Gastrocnemius medialis (tissue), 4 donors: ENCODE data around the gene ACSBG1.

ENCODE experiments used
- CTCF ChIP-seq, 5 experiments: fragments of 450-650 bp in 3 of 5; fragments of 200-600 bp in 2 of 5; sonication (generic) in 2 of 5; IDR thresholded peaks in 4 of 5; conservative IDR thresholded peaks in 1 of 5; 1 replicate in 4 of 5; 2 replicates in 1 of 5; pipeline ENCODE4 v1.5.1; 2016 to 2019; ENCODE audit warnings: antibody characterized with exemption in 5 of 5, mild to moderate bottlenecking in 3 of 5, moderate library complexity in 3 of 5
- POLR2A ChIP-seq, 2 donors: fragments of 450-650 bp; IDR thresholded peaks; one replicate each; pipeline ENCODE4 v1.6.1; 2017; ENCODE audit warnings: antibody characterized with exemption in 2 of 2, mild to moderate bottlenecking in 2 of 2, moderate library complexity in 2 of 2

DNA sequence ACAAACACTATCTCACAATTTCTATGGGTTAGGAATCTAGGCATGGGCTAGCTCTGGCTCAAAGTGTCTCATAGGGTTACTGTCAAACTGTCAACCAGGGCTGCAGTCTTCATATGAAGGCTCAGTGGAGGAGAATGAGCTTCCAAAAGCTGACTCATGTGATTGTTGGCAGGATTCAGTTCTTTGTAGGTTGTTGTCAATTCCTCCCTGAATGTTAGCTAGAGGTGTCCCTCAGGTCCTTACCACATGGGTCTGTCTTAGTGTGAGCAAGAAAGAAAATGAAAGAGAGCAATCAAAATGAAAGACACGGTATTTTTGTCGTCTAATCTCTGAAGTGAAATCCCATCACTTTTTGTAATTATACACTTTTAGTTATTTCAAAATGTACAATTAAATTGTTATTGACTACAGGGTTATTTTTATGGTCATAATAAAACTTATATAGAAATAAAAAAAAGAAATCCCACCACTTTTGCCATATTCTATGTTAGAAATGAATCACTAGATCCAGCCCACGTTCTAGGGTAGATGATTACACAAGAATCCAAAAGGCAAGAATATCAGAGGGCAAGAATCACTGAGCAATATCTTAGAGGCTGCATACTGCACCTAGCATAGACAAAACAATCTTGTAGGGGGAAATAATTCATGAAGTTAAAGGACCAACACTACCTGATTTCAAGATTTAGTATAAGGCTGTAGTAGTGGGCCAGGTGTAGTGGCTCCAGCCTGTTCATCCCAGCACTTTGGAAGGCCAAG is 8.4 kb downstream of the ACSBG1 start:
- TF ChIP-seq CTCF (IDR thresholded peaks at IDR 0.05 in 4 of 5, conservative IDR thresholded peaks at IDR 0.05 in 1 of 5), result no peak
- TF ChIP-seq POLR2A (IDR thresholded peaks at IDR 0.05), result no peak
